PC-3 (cell line): ENCODE measurements around the gene LMTK2.

ENCODE experiments used
- CTCF ChIP-seq: fragments of 300-600 bp; sonication (generic); conservative IDR thresholded peaks from 2 replicates; pipeline ENCODE4 v1.5.1; 2017; ENCODE audit warnings: antibody characterized with exemption, low read depth, mild to moderate bottlenecking, low read length
- EZH2phosphoT487 ChIP-seq: fragments of 300-600 bp; sonication (generic); IDR thresholded peaks from 2 replicates; pipeline ENCODE4 v1.6.1; 2018; ENCODE audit warnings: mild to moderate bottlenecking, antibody characterized with exemption, low read length, borderline replicate concordance

DNA sequence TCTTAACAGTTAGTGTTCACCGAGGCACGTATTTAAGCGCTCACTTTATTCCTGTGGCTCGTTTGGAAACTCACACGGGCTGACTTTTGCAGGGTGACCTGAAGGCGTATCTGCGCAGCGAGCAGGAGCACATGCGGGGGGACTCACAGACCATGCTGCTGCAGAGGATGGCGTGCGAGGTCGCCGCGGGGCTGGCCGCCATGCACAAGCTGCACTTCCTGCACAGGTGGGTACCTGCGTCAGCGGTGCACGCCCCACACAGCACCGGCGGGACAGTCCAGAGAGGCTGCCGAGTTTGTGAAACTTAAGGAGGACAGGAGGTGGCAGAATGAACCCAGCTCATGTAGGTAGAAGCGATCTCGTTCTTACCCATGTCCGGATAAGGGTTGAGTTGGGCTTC lies 64.8 kb downstream of the LMTK2 start:
- TF ChIP-seq EZH2phosphoT487 (no peak), CTCF (no peak)
